GM11168 (cell line): ENCODE measurements around the gene ARL9.

Experiments
- in situ Hi-C: fragments of 300-500 bp; cut with MboI; formaldehyde crosslinking; loops from one replicate; pipeline ENCODE4 v1.12.0; 2022; ENCODE audit warnings: low sequenced_read_pairs; ENCODE audit not compliant: unreplicated experiment

ARL9 gene

DNA sequence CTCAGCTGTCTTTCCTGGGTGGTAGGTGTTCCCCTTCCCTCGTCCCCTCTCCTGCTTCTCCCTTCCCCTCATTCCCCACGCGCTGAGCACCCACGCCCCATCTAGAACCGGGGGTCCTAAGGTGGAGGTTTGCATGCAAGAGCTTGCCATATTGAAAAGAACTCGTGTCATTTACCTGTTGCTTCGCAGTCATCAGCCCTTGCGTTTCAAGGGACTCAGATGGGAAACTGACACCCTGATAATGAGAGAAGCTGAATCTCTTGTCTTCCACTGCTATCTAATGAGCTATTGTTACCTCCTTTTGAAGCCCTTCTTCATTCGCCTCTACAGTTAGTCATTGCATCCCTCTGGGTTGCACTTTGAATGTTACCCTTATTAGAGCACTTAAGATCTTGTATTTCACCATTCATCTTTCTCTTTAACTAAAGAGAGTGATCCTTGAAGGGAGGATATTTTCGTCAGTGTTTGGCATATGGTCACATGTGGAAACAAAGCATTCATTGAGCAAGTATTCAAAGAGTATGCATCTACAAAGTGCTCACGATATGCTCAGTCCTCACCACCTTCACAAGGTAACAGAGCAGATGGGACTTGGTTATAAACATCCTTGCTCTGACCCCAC lies 25.7 kb downstream of the ARL9 start:
- in situ Hi-C loops = no loop called here

- in situ Hi-C loops = no loop called here
These were observed 26.2 kb downstream of the ARL9 start for GRCh38 chr4:56531823-56532222.

DNA sequence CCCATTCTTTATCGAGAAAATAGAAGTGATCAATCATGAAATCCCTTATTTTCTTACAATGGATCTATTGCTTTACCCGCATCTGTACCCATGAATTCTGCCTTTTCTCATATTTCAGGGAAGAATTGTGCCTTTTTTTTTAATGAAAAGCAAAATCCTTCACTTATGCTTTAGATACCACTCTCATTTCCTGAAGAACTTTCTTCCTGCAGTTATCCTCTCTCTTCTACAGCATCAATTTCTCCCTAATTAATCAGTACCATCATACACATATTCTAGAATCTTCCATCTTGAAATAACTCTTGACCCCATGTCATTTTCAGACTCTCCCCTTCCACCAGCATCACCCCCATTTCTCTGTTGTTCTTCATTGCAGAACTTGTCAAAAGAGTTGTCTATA lies 26.6 kb downstream of the ARL9 start:
- in situ Hi-C loops = no loop called here

- in situ Hi-C loops = no loop called here
These were observed 30.3 kb downstream of the ARL9 start for GRCh38 chr4:56535915-56536314.

- in situ Hi-C loops = no loop called here
These were observed 31.6 kb downstream of the ARL9 start for GRCh38 chr4:56537147-56537546.

- in situ Hi-C loops = no loop called here
These were observed 35.2 kb downstream of the ARL9 start for GRCh38 chr4:56540826-56541225.

GRCh38 chr4:56544573-56545131 lies 39.1 kb downstream of the ARL9 start:
- in situ Hi-C loops = no loop called here

DNA sequence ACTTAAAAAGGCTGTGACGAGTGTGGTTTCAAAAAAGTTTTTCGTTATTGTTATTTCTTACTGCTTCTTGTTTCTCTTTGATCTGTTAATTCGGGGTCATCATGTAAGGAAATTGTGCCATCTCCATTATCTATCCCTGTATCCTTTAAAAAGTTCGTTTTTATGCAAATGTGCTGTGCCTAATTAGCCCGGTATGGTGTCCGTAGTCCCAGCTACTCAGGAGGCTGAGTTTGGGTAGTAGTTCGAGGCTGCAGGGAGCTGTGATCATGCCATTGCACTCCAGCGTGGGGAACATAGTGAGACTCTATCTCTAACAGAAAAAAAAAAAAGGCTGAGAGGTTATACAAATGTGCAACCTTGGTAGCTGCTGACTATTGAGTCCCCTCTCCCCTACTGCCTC lies 45.1 kb downstream of the ARL9 start:
- in situ Hi-C loops = no loop called here

- in situ Hi-C loops = no loop called here
These were observed 45.9 kb downstream of the ARL9 start for GRCh38 chr4:56551516-56551915.

GRCh38 chr4:56552273-56552672 lies 46.7 kb downstream of the ARL9 start:
- in situ Hi-C loops = no loop called here

GRCh38 chr4:56570041-56570440 lies 64.5 kb downstream of the ARL9 start:
- in situ Hi-C loops = no loop called here
